Measurements from ENCODE around the gene ZNF286A.
"Not testable (repeated sequence)": the region's sequence is repeated elsewhere in the genome, so short reads cannot be mapped to it uniquely, and the experiment has no call there.

DNA sequence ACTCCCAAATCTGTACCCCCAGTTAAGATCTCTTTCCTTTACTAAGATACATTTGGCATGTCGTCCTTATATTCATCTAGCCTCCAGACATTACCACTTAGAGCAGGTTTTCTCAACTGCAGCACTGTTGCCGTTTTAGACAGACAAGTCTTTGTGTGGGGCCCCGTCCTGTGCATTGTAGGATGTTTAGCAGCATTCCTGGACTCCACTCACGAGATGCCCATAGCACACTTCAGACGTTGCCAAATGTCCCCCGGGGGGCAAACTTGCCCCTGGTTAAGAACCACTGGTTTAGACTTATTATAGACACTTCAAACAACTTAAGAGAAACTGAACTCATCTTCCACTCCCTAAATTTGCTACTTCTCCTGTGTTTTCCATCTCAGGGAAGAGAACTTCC, 23.6 kb upstream of the ZNF286A start:
- TF ChIP-seq, protein P1, sequence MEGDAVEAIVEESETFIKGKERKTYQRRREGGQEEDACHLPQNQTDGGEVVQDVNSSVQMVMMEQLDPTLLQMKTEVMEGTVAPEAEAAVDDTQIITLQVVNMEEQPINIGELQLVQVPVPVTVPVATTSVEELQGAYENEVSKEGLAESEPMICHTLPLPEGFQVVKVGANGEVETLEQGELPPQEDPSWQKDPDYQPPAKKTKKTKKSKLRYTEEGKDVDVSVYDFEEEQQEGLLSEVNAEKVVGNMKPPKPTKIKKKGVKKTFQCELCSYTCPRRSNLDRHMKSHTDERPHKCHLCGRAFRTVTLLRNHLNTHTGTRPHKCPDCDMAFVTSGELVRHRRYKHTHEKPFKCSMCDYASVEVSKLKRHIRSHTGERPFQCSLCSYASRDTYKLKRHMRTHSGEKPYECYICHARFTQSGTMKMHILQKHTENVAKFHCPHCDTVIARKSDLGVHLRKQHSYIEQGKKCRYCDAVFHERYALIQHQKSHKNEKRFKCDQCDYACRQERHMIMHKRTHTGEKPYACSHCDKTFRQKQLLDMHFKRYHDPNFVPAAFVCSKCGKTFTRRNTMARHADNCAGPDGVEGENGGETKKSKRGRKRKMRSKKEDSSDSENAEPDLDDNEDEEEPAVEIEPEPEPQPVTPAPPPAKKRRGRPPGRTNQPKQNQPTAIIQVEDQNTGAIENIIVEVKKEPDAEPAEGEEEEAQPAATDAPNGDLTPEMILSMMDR (IDR thresholded peaks at IDR 0.05) = not testable (repeated sequence)
- TF ChIP-seq POLR2A (IDR thresholded peaks at IDR 0.05) = not testable (repeated sequence)
